PC-9 (cell line): ENCODE results near the gene R3HDM2. TPM values are rescaled to one million over a fixed set of nuclear protein-coding genes. Genes with fewer than 3 reads are reported as not detected.
"Not testable (repeated sequence)": the region's sequence is repeated elsewhere in the genome, so short reads cannot be mapped to it uniquely, and the experiment has no call there.

ENCODE experiments used
- BruUV-seq: library from RNA; stranded (reverse); fragments of 400-500 nt; replicated peaks from 2 replicates; lab custom pipeline; 2021; lab: Mats Ljungman, UMichigan
- CTCF ChIA-PET: fragments of 300-600 bp; sonication (Branson Sonifier 250); formaldehyde crosslinking; loops from one replicate; lab custom pipeline; 2022; ENCODE audit warnings: antibody characterized with exemption; lab: Charles Lee
- POLR2A ChIA-PET: fragments of 300-600 bp; sonication (Branson Sonifier 250); formaldehyde crosslinking; loops from one replicate; lab custom pipeline; 2022; ENCODE audit warnings: antibody characterized with exemption; ENCODE audit not compliant: unreplicated experiment; lab: Charles Lee
- DNase-seq, 2 experiments: peaks; one replicate each; pipeline versions ENCODE4 v3.0.0 to v3.0.0-alpha.2; 2015 to 2022; ENCODE audit warnings: mixed read lengths in 1 of 2
- H2AFZ ChIP-seq: fragments of 200-600 bp; sonication (generic); 2 replicates; pipeline ENCODE4 v1.8.1; 2017; ENCODE audit warnings: antibody characterized with exemption
- H3F3A ChIP-seq: fragments of 200-600 bp; sonication (generic); 2 replicates; pipeline ENCODE4 v1.8.1; 2017; ENCODE audit warnings: antibody characterized with exemption, mild to moderate bottlenecking, low read depth; ENCODE audit not compliant: insufficient read depth
- H3K27ac ChIP-seq: fragments of 200-600 bp; sonication (generic); 2 replicates; pipeline ENCODE4 v1.6.1; 2016; ENCODE audit warnings: mixed run types
- H3K27me3 ChIP-seq: fragments of 200-600 bp; sonication (generic); 2 replicates; pipeline ENCODE4 v1.6.1; 2016; ENCODE audit warnings: low read depth, mixed run types; ENCODE audit not compliant: insufficient read depth
- H3K36me3 ChIP-seq: fragments of 200-600 bp; sonication (generic); 2 replicates; pipeline ENCODE4 v1.6.1; 2016; ENCODE audit warnings: low read depth, mixed run types
- H3K4me1 ChIP-seq: fragments of 200-600 bp; sonication (generic); replicated peaks from 2 replicates; pipeline ENCODE4 v1.6.1; 2016; ENCODE audit warnings: mixed run types; ENCODE audit not compliant: insufficient read depth
- H3K4me2 ChIP-seq: fragments of 200-600 bp; sonication (generic); 2 replicates; pipeline ENCODE4 v1.6.1; 2017; ENCODE audit warnings: mixed run types
- H3K4me3 ChIP-seq: fragments of 200-600 bp; sonication (generic); 2 replicates; pipeline ENCODE4 v1.6.1; 2016; ENCODE audit warnings: mixed run types
- H3K79me2 ChIP-seq: fragments of 200-600 bp; sonication (generic); 2 replicates; pipeline ENCODE4 v1.6.1; 2017; ENCODE audit warnings: low read depth, mixed run types
- H3K9me2 ChIP-seq: fragments of 200-600 bp; sonication (generic); 2 replicates; pipeline ENCODE4 v1.8.1; 2017; ENCODE audit warnings: mild to moderate bottlenecking; ENCODE audit not compliant: insufficient read depth
- H3K9me3 ChIP-seq: fragments of 200-600 bp; sonication (generic); 2 replicates; pipeline ENCODE4 v1.8.1; 2016; ENCODE audit warnings: low read depth; ENCODE audit not compliant: insufficient read depth
- H4K20me1 ChIP-seq: fragments of 200-600 bp; sonication (generic); 2 replicates; pipeline ENCODE4 v1.8.1; 2017; ENCODE audit not compliant: insufficient read depth
- EZH2 ChIP-seq: fragments of 200-600 bp; sonication (generic); IDR thresholded peaks from 2 replicates; pipeline ENCODE4 v1.8.0; 2017; ENCODE audit warnings: antibody characterized with exemption, low read depth
- intact Hi-C: fragments of 100-400 bp; cut with micrococcal nuclease; formaldehyde crosslinking; loops from one replicate; pipeline ENCODE4 v1.10.0; 2022; ENCODE audit not compliant: unreplicated experiment
- total RNA-seq: library from RNA; stranded (reverse); gene quantifications from 2 replicates; pipeline ENCODE4 v1.2.3, GENCODE V29; 2021
- TF ChIP-seq, protein P1 (sequence below): fragments of 200-600 bp; sonication (generic); conservative IDR thresholded peaks from 2 replicates; pipeline ENCODE4 v1.6.1; 2017; ENCODE audit warnings: mixed run types, antibody characterized with exemption, mild to moderate bottlenecking, moderate library complexity

Gene R3HDM2
- total RNA-seq, 1 experiment from 2014 or later: 65.1 TPM

DNA sequence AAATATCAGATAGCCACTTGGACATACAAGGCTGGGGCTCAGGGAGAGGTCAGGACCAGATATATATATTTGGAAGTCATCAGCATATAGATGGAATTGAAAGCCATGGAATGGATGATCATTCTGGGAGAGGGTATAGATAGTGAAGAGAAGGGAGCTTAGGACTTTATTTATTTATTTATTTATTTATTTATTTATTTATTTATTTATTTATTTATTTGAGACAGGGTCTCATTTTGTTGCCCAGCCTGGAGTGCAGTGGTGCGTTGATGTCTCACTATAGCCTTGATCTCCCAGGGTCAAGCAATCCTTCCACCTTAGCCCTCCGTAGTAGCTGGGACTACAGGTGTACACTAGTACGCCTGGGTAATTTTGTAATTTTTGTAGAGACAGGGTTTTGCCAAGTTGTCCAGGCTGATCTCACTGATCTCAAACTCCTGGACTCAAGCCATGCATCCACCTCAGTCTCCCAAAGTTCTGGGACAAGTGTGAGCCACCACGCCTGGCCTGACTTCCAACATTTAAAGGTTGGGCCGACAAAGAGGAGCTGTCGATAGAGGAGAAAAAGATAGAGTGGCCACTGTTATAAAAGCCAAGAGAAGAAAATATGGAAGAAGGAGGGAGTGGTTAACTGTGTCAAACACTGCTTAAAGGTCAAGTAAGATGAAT is 15.6 kb upstream of the R3HDM2 start:
- no peak for DNase-seq
- no peak for TF ChIP-seq EZH2
- TF ChIP-seq, protein P1, sequence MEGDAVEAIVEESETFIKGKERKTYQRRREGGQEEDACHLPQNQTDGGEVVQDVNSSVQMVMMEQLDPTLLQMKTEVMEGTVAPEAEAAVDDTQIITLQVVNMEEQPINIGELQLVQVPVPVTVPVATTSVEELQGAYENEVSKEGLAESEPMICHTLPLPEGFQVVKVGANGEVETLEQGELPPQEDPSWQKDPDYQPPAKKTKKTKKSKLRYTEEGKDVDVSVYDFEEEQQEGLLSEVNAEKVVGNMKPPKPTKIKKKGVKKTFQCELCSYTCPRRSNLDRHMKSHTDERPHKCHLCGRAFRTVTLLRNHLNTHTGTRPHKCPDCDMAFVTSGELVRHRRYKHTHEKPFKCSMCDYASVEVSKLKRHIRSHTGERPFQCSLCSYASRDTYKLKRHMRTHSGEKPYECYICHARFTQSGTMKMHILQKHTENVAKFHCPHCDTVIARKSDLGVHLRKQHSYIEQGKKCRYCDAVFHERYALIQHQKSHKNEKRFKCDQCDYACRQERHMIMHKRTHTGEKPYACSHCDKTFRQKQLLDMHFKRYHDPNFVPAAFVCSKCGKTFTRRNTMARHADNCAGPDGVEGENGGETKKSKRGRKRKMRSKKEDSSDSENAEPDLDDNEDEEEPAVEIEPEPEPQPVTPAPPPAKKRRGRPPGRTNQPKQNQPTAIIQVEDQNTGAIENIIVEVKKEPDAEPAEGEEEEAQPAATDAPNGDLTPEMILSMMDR: no peak
- POLR2A ChIA-PET: no interaction called here
- H3K27me3 ChIP-seq: no peaks in the 10 kb centered on the region
- no peaks in the 10 kb centered on the region for H3K79me2 ChIP-seq
- H4K20me1 ChIP-seq: no peaks in the 10 kb centered on the region
- H3K36me3 ChIP-seq: no peaks in the 10 kb centered on the region
- no peak overlapping the region for H3K4me3 ChIP-seq
- H3F3A ChIP-seq: peaks cover 5% of the 10 kb centered on the region; the same call in 1 of the 2 replicates
- no peak overlapping the region for H3K27ac ChIP-seq
- CTCF ChIA-PET: no interaction called here
- no peak overlapping the region for H2AFZ ChIP-seq
- H3K9me2 ChIP-seq: no peaks in the 10 kb centered on the region
- H3K9me3 ChIP-seq: no peaks in the 10 kb centered on the region
- intact Hi-C loops: no loop called here
- BruUV-seq: no TSS peak
- H3K4me1 ChIP-seq: no peaks in the 10 kb centered on the region
- no peak overlapping the region for H3K4me2 ChIP-seq

DNA sequence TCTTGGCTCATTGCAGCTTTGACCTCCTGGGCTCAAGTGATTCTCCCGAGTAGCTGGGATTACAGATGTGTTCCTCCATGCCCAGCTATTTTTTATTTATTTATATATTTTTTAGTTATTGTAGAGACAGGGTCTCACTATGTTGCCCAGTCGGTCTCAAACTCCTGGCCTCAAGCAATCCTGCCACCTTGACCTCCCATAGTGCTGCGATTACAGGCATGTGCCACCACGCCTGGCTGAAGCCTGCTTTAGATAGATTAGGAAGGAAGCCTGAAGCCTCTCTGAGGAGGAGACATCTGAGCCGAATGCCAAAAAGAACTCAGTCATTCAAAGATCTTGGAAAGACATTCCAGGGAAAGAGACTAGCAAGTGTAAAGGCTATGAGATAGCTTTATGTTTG is 13.9 kb upstream of the R3HDM2 start:
- no peaks in the 10 kb centered on the region for H3K9me3 ChIP-seq
- no peak for TF ChIP-seq EZH2
- TF ChIP-seq, protein P1: no peak
- H3K27me3 ChIP-seq: no peaks in the 10 kb centered on the region
- no peak overlapping the region for H3K4me3 ChIP-seq
- H3K36me3 ChIP-seq: no peaks in the 10 kb centered on the region
- no peak overlapping the region for H3K4me2 ChIP-seq
- no peak overlapping the region for H2AFZ ChIP-seq
- H3K79me2 ChIP-seq: no peaks in the 10 kb centered on the region
- ChIA-PET CTCF (interaction anchor here (0.6 kb wide), 1 partner anchor 11 kb away, joined by 4 read pairs; the partner anchor contains the start of gene INHBE), POLR2A (no interaction called here)
- H3K9me2 ChIP-seq: no peaks in the 10 kb centered on the region
- peaks cover 5% of the 10 kb centered on the region; the same call in 1 of the 2 replicates for H3F3A ChIP-seq
- H3K27ac ChIP-seq: no peak overlapping the region
- H4K20me1 ChIP-seq: no peaks in the 10 kb centered on the region
- BruUV-seq: no TSS peak
- DNase-seq: no peak
- intact Hi-C loops: no loop called here
- H3K4me1 ChIP-seq: no peaks in the 10 kb centered on the region

DNA sequence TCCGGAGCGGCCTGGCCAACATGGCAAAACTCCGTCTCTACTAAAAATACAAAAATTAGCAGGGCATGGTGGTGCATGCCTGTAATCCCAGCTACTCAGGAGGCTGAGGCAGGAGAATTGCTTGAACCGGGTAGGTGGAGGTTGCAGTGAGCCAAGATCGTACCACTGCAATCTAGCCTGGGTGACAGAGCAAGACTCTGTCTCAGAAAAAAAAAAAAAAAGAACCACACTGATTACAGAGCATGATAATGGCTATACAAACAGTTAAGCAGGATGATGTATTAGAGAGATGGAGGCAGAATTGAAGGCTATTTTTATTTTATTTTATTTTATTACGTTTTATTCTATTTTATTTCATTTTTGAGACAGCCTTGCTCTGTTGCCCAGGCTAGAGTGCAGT is 13.5 kb upstream of the R3HDM2 start:
- intact Hi-C loops, H3F3A ChIP-seq, H3K4me1 ChIP-seq, H4K20me1 ChIP-seq, H3K27ac ChIP-seq, CTCF ChIA-PET, DNase-seq, H3K9me2 ChIP-seq, H2AFZ ChIP-seq, H3K79me2 ChIP-seq, H3K9me3 ChIP-seq, BruUV-seq, H3K36me3 ChIP-seq, POLR2A ChIA-PET, H3K27me3 ChIP-seq, H3K4me2 ChIP-seq, H3K4me3 ChIP-seq: not testable (repeated sequence)
